CD14-positive monocyte (primary cell): ENCODE data around the gene USP20. TPM values are rescaled to one million over a fixed set of nuclear protein-coding genes. Genes with fewer than 3 reads are reported as not detected.

ENCODE experiments used
- DNase-seq, 3 donors: peaks; one replicate each; pipeline ENCODE4 v3.0.0-alpha.2; 2011 to 2022
- H2AFZ ChIP-seq: 2 replicates; pipeline ENCODE4 v1.6.0; 2012; ENCODE audit warnings: mild to moderate bottlenecking, low read depth, low read length, inconsistent platforms; ENCODE audit not compliant: insufficient read depth, poor library complexity, severe bottlenecking
- H3K27ac ChIP-seq, 2 donors: 1 replicate in 1 of 2; 2 replicates in 1 of 2; pipeline ENCODE4 v1.5.1; 2012 to 2013; ENCODE audit warnings: low read length in 2 of 2, control low read depth in 1 of 2, inconsistent platforms in 1 of 2, low read depth in 1 of 2, mild to moderate bottlenecking in 1 of 2
- H3K27me3 ChIP-seq, 2 donors: one replicate each; pipeline versions ENCODE4 v1.6.0 to v1.6.1; 2011 to 2013; ENCODE audit warnings: low read length in 2 of 2; ENCODE audit not compliant: control insufficient read depth in 2 of 2, insufficient read depth in 2 of 2
- H3K36me3 ChIP-seq, 2 donors: replicated peaks in 1 of 2; 1 replicate in 1 of 2; 2 replicates in 1 of 2; pipeline versions ENCODE4 v1.5.1 to v1.6.1; 2012 to 2013; ENCODE audit warnings: low read length in 2 of 2, control low read depth in 1 of 2, inconsistent platforms in 1 of 2, mild to moderate bottlenecking in 1 of 2; ENCODE audit not compliant: insufficient read depth in 2 of 2, control insufficient read depth in 1 of 2
- H3K4me1 ChIP-seq, 2 donors: 1 replicate in 1 of 2; 2 replicates in 1 of 2; pipeline versions ENCODE4 v1.5.1 to v1.6.1; 2012 to 2013; ENCODE audit warnings: low read length in 2 of 2, control low read depth in 1 of 2, inconsistent platforms in 1 of 2, mild to moderate bottlenecking in 1 of 2, moderate library complexity in 1 of 2; ENCODE audit not compliant: insufficient read depth in 2 of 2, control insufficient read depth in 1 of 2
- H3K4me2 ChIP-seq: replicated peaks from 2 replicates; pipeline ENCODE3; 2012; ENCODE audit warnings: low read length, moderate library complexity, mild to moderate bottlenecking; ENCODE audit not compliant: poor library complexity, severe bottlenecking; ENCODE audit errors: extremely low read depth
- H3K4me3 ChIP-seq, 3 experiments: fragments of 200-600 bp in 1 of 3; sonication (generic) in 1 of 3; replicated peaks in 1 of 3; 1 replicate in 2 of 3; 2 replicates in 1 of 3; pipeline ENCODE4 v1.5.1; 2011 to 2013; ENCODE audit warnings: low read length in 3 of 3, mild to moderate bottlenecking in 3 of 3, control low read depth in 2 of 3, low read depth in 2 of 3, inconsistent platforms in 1 of 3, moderate library complexity in 1 of 3
- H3K79me2 ChIP-seq: 2 replicates; pipeline ENCODE4 v1.6.0; 2012; ENCODE audit warnings: mild to moderate bottlenecking, control low read depth, inconsistent platforms, low read length, moderate library complexity; ENCODE audit not compliant: insufficient read depth
- H3K9ac ChIP-seq: 2 replicates; pipeline ENCODE4 v1.6.0; 2017; ENCODE audit warnings: low read length, mild to moderate bottlenecking; ENCODE audit not compliant: insufficient read depth, poor library complexity, severe bottlenecking
- H3K9me3 ChIP-seq, 2 donors: replicated peaks in 1 of 2; 1 replicate in 1 of 2; 2 replicates in 1 of 2; pipeline versions ENCODE4 v1.5.1 to v1.6.1; 2012 to 2013; ENCODE audit warnings: low read length in 2 of 2, control low read depth in 1 of 2; ENCODE audit not compliant: control insufficient read depth in 1 of 2, insufficient read depth in 1 of 2
- H4K20me1 ChIP-seq: 2 replicates; pipeline ENCODE4 v1.6.0; 2012; ENCODE audit warnings: mild to moderate bottlenecking, low read length, control low read depth, moderate library complexity; ENCODE audit not compliant: insufficient read depth
- H3K27ac Mint-ChIP-seq, 7 donors: one replicate each; pipeline ENCODE4 v1.8.0; 2020; ENCODE audit warnings: mild to moderate bottlenecking in 7 of 7, mixed read lengths in 7 of 7, moderate library complexity in 6 of 7, inconsistent platforms in 2 of 7
- H3K27me3 Mint-ChIP-seq, 3 donors: one replicate each; pipeline ENCODE4 v1.8.0; 2021 to 2022; ENCODE audit warnings: low read depth in 3 of 3, mild to moderate bottlenecking in 3 of 3, mixed read lengths in 3 of 3, moderate library complexity in 3 of 3, inconsistent platforms in 1 of 3
- H3K36me3 Mint-ChIP-seq, 2 donors: one replicate each; pipeline ENCODE4 v1.8.0; 2020; ENCODE audit warnings: mixed read lengths in 2 of 2, inconsistent platforms in 1 of 2, mild to moderate bottlenecking in 1 of 2
- H3K4me1 Mint-ChIP-seq: one replicate; pipeline ENCODE4 v1.8.0; 2020; ENCODE audit warnings: mild to moderate bottlenecking, mixed read lengths
- H3K4me3 Mint-ChIP-seq, 2 donors: one replicate each; pipeline ENCODE4 v1.8.0; 2020; ENCODE audit warnings: mild to moderate bottlenecking in 2 of 2, mixed read lengths in 2 of 2, moderate library complexity in 1 of 2
- H3K9me3 Mint-ChIP-seq, 7 donors: one replicate each; pipeline ENCODE4 v1.8.0; 2020 to 2022; ENCODE audit warnings: mixed read lengths in 7 of 7, mild to moderate bottlenecking in 6 of 7, moderate library complexity in 6 of 7, inconsistent platforms in 2 of 7
- CTCF ChIP-seq: fragments of 200-600 bp; IDR thresholded peaks from one replicate; pipeline ENCODE4 v1.8.0; 2022; ENCODE audit warnings: antibody characterized with exemption, mild to moderate bottlenecking
- WGBS: methylation state at CpG from one replicate; pipeline ENCODE4 v1.1.5; 2013; ENCODE audit warnings: missing lambda C conversion rate; ENCODE audit not compliant: insufficient coverage; 5-methylcytosine and 5-hydroxymethylcytosine counted together
- intact Hi-C, 2 donors: fragments of 100-400 bp; cut with micrococcal nuclease; formaldehyde crosslinking; loops; one replicate each; pipeline versions ENCODE4 v1.15.0 to v1.15.1; 2023
- polyA plus RNA-seq, 3 donors: library from polyadenylated mRNA; depleted of rRNA in 1 of 3; unstranded in 2 of 3; stranded (reverse) in 1 of 3; fragments of 300-500 nt in 2 of 3; fragments of >200 nt in 1 of 3; fragmentation: Illumina TruSeq in 2 of 3; gene quantifications; 1 replicate in 2 of 3; 2 replicates in 1 of 3; pipeline ENCODE4 v1.2.3, GENCODE V29; 2012 to 2021

USP20 gene
- polyA plus RNA-seq, 3 donors, result 2.7 to 30.0 (median 5.2) TPM

GRCh38 chr9:129919277-129919676 is 84.0 kb downstream of the USP20 start:
- Histone ChIP-seq H3K4me1 (peaks cover 29 to 32% of the 10 kb centered on the region in 2 donors), H3K36me3 (peaks cover 39 to 70% of the 10 kb centered on the region in 2 donors), H3K4me2 (peak overlapping the region; percentile 57), H3K9ac (no peak overlapping the region), H2AFZ (no peak overlapping the region), H3K27ac (peak overlapping the region in 1 of 2 donors; percentile 81), H3K27me3 (no peaks in the 10 kb centered on the region), H3K4me3 (peak overlapping the region in 2 of 3 experiments; percentile 25 to 62), H4K20me1 (no peaks in the 10 kb centered on the region), H3K79me2 (peaks cover 67% of the 10 kb centered on the region), H3K9me3 (no peaks in the 10 kb centered on the region)
- peaks cover 36% of the 10 kb centered on the region for H3K4me1 Mint-ChIP-seq
- no CpG with 5 or more reads among the region's 3 CpGs for WGBS
- H3K36me3 Mint-ChIP-seq, result peaks cover 46 to 72% of the 10 kb centered on the region in 2 donors
- no peaks in the 10 kb centered on the region for H3K9me3 Mint-ChIP-seq
- intact Hi-C loops, result no loop called here
- peak overlapping the region; percentile 68 to 75 for H3K4me3 Mint-ChIP-seq
- peak overlapping the region in 5 of 7 donors; percentile 74 to 93 (median 88) for H3K27ac Mint-ChIP-seq
- H3K27me3 Mint-ChIP-seq, result peaks cover 0 to 2% (median 0%) of the 10 kb centered on the region in 3 donors
- TF ChIP-seq CTCF, result no peak
- DNase-seq, result no peak

DNA sequence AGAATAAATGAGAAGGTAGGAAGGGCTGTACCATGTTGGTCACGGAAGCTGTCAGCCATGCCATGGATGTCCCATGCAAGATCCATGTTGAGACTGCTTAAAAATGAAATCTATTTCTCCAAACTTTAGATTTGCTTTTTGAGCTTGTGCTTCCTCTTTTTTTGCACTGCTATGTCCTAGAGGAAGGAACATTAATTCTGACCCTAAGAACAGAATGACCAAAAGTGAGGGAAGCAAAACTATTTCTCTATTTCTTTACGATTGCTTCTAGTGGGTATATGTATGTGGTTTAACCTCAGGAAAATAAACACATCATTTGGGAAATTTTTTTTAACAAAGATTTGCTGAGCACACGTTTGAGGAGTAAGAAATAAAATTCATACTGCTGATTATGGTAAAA is 84.6 kb downstream of the USP20 start:
- WGBS, result 40% methylated on average over 1 of the region's 3 CpGs
- H3K4me2 ChIP-seq, result peak overlapping the region; percentile 57
- H3K27ac Mint-ChIP-seq, result peak overlapping the region; percentile 63 to 93 (median 78)
- peak overlapping the region; percentile 31 to 81 for H3K27ac ChIP-seq
- no peaks in the 10 kb centered on the region for H3K9me3 ChIP-seq
- no peaks in the 10 kb centered on the region for H4K20me1 ChIP-seq
- peaks cover 0 to 2% (median 0%) of the 10 kb centered on the region in 3 donors for H3K27me3 Mint-ChIP-seq
- H3K4me1 Mint-ChIP-seq, result peaks cover 38% of the 10 kb centered on the region
- peaks cover 52 to 76% of the 10 kb centered on the region in 2 donors for H3K36me3 Mint-ChIP-seq
- H3K9ac ChIP-seq, result peak overlapping the region; percentile 19
- DNase-seq, result peak; percentile 33 to 59 (median 49)
- peaks cover 29 to 32% of the 10 kb centered on the region in 2 donors for H3K4me1 ChIP-seq
- no peaks in the 10 kb centered on the region for H3K27me3 ChIP-seq
- H3K4me3 ChIP-seq, result peak overlapping the region in 2 of 3 experiments; percentile 25 to 62
- intact Hi-C loops, result no loop called here
- peak overlapping the region; percentile 68 to 75 for H3K4me3 Mint-ChIP-seq
- no peak overlapping the region for H2AFZ ChIP-seq
- H3K9me3 Mint-ChIP-seq, result no peaks in the 10 kb centered on the region
- peaks cover 69% of the 10 kb centered on the region for H3K79me2 ChIP-seq
- peaks cover 44 to 75% of the 10 kb centered on the region in 2 donors for H3K36me3 ChIP-seq
- no peak for TF ChIP-seq CTCF
